Endothelial cell of hepatic sinusoid (primary cell): ENCODE data around the gene B3GALNT1.
"Not testable (repeated sequence)": the region's sequence is repeated elsewhere in the genome, so short reads cannot be mapped to it uniquely, and the experiment has no call there.

Source experiments
- in situ Hi-C: cut with HindIII; loops from 2 replicates; pipeline ENCODE4 v1.10.0; 2017; ENCODE audit warnings: low sequenced_read_pairs

B3GALNT1 gene

GRCh38 chr3:161081633-161082032 lies 23.5 kb downstream of the B3GALNT1 start:
- in situ Hi-C loops: no loop called here

DNA sequence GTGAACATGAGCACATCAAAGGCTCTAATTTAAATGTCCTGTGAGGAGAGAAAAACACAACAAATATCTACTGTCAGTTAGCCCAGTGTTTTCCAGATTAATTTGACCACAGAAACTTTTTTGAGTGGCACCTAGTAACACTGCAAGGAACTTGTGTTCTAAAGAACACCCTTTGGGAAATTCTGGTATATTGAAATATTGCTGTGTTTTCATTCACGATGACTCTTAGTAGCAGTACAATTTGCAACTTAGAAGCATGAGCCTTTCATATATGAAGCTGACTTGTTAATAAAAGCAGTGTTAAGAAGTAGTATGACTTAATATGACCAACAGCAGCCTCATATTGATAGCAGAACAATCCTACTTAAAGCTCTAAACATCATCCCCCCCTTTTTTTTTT lies 32.0 kb downstream of the B3GALNT1 start:
- in situ Hi-C loops: no loop called here

GRCh38 chr3:161072751-161073150 lies 32.4 kb downstream of the B3GALNT1 start:
- in situ Hi-C loops: no loop called here

- in situ Hi-C loops: no loop called here
Measured at GRCh38 chr3:161072211-161072621, 32.9 kb downstream of the B3GALNT1 start.

DNA sequence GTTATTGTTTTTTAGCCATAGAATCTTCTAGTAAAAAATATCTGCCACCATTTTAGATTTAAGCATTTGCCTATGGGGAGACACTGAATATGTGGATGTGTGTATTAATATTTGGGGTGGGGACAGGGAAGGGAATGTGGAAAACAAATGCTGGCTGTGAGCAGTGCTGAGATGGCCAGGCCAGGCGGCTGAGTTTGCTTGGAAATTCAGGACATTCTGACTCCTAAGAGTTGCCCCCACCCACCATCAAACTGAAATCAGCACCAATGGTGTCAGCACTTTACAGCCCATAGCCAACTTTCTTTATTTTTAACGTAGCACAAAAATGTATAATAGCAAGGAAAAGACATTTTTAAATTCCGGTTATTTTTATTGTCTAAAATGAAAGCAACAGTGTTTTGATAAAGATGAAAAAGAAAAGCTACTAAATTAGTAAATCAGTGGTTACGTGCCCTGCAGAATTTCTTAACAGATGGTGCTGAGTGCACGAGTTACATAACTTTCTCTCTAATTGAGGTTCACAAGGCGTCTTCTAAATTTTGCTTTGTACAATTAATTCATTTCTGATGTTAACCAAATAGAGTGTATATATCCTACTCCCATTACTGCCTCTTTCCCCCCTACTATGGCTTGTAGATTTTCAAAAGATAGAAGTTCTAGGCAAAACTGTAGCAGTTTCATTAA lies 34.0 kb downstream of the B3GALNT1 start:
- in situ Hi-C loops: no loop called here

- in situ Hi-C loops: no loop called here
Measured at GRCh38 chr3:161070252-161070930, 34.8 kb downstream of the B3GALNT1 start.

GRCh38 chr3:161069511-161070251 lies 35.5 kb downstream of the B3GALNT1 start:
- in situ Hi-C loops: no loop called here

DNA sequence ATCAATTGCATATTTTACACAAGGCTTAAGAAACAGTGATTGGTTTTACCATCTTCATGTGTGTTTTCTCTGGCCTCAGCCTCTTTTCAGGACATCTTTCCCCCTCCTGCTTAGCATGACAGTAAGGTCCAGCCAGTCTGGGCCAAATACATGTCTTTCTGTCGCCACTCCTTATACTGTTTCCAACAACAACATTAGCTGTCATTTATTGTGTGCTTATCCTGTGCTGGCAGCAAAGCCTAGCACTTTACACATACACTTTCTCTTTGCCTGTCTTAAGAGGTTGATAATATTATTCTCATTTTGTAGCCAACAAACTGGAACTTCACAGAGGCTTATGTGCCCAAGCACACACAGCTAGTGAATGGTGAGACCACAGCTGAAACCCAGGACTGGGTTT lies 37.8 kb downstream of the B3GALNT1 start:
- in situ Hi-C loops: no loop called here

- in situ Hi-C loops: no loop called here
Measured at GRCh38 chr3:161066930-161067329, 38.2 kb downstream of the B3GALNT1 start.

DNA sequence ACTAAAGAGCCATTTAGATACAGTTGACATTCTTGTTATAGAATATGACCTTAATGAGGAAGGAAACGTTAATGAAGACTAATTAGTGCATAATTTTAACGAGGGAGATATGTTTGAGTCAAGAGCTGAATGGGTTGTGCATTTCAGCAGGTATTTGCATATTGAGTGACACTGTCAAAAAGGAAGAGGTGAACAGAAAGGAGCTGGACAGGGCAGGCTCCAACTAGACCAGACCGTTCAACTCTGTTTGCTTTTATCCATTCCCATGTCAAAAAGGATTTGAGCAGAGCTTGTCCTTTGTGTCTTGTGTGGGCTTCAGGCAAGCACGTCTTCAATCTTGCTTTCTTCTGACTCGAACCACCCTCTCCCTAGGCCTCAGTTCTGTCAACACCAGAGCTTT lies 40.7 kb downstream of the B3GALNT1 start:
- in situ Hi-C loops: no loop called here

DNA sequence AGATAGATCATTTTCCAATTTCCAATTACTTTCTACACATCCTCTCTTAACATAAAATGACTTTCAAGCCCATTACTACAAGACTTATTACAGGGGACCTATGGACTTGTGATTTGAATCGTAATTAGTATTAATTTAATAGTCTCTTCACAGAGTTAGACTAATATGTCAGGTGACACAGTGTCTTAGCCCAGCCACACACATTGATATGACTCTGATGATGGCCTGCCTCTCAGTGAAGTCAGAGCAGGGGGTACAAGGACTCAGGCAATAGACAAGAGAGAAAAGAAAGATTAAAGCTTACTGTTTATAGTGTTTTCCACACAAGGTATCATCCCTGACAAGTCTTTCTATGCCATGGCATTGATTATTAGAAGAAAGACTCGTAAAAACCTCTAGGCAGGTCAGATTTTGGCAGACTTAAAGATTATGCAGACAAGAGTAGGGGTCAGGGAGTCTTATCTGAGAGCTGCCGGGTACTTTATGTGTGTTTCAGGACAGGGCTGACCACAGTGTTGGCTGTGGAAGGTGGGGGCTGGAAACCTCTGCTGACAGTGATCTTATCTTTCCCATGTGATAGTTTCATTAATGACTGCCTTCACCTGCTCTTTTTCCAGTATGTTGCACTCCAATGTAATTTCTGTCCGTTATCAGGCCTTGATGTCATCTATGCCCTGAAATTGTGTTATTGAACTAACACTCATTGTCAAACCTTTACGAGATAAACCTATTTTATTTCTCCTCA lies 50.1 kb downstream of the B3GALNT1 start:
- in situ Hi-C loops: no loop called here

GRCh38 chr3:161051856-161052255 lies 53.3 kb downstream of the B3GALNT1 start:
- in situ Hi-C loops: no loop called here

GRCh38 chr3:161050935-161051334 lies 54.2 kb downstream of the B3GALNT1 start:
- in situ Hi-C loops: no loop called here

DNA sequence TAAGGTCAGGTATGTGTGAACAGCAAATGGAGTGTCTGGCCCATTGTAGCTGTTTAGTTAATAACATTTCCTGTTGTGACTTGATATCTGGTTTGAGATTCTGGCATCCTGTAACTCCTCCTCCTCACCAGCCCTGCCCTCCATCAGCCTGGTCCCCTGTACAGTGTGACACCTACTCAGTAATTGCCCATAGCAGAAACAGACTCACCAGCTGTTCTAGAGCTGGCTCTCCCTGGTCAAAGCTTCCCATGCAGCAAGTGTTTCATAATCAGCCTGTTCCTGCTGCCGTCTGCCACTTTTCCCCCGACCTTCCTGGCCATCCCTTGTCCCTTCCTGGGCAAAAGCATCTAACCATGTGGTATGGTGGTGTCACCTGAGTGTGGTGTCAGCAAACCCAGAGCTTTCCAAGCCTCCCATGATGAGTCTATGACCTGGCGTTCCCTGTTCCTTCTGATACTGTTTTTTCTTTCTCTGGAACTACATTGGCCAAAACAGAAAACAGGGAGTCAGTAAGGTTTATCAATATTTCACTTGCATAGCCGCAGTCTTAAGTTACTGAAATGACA lies 55.4 kb downstream of the B3GALNT1 start:
- in situ Hi-C loops: no loop called here

DNA sequence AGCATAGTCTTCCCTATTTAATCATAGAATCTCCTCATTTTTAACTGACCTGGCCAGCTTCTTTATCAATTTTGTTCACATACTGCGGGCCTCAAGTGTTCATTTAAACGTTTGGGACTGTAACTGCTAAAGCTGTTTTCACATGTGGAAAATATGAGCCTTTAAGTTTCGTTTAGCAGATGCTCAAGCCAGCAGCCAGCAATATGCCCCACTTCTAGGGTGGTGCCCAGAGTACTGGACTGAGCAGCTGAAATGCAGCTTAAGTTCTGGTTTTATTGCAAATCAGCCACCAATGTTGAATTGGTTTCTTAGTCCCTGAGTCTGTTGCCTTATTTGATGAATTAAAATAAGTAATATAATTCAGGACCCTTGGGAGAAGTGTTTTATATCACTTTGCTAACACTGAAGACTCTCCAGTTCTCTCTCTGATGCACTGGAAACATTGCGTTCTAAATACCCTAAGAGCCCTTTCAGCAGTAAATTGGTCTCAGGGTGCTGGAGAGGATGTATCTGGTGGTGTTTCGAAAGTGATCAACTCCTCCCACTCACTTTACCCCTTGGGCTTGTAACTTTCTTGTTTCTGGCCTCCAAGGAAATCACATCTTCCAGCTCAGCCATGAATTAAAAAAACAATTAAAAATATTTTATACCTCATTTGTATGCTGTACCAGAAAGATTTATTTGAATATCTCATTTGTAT lies 61.7 kb downstream of the B3GALNT1 start:
- in situ Hi-C loops: no loop called here

DNA sequence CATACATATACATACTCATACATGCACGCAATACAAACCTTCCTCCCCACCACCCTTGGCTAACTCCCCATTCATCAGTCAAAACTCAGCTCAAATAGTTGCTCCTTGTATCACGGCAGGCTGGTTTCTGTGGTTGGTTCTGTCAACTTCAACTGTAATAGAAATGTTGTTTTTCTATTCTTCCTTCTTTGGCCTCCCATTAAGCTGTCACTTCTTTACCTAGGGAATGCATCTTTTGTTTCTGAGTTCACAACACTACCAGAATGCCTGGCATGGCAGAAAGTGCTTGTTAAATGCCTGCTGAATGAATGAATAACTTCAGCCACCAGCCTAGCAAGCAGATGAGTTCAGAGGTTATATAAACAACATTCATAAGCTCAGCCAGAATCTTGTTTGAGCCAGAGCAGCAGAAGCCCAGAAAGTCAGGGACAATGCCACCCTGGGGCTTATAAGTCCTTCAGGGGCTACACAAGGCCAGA lies 63.1 kb downstream of the B3GALNT1 start:
- in situ Hi-C loops: no loop called here

GRCh38 chr3:161038725-161039124 lies 66.4 kb downstream of the B3GALNT1 start:
- in situ Hi-C loops: no loop called here

DNA sequence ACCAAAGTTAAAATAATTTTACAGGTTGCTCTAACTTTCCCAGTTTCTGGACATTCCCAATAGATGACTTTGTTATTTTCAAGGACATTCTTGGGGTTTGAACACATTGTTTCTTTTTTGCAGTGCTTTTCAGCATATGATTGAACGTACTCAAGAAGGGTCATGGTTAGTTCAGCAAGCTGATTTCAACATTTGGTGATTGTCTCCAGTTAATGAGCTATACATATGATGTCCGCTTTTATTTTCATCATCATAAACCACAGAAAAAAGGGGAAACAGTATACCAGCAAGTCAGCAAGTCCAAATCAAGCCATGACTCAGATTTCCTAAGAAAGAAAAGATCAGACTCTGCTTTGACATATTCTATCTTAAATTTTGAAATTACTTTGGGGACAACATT lies 69.4 kb downstream of the B3GALNT1 start:
- in situ Hi-C loops: no loop called here

GRCh38 chr3:161034913-161035550 lies 70.1 kb downstream of the B3GALNT1 start:
- in situ Hi-C loops: not testable (repeated sequence)
